ENCODE results near the gene CTDSPL.
"Not testable (repeated sequence)": the region's sequence is repeated elsewhere in the genome, so short reads cannot be mapped to it uniquely, and the experiment has no call there.

- TF ChIP-seq CTCF, POLR2AphosphoS5 (IDR thresholded peaks at IDR 0.05): not testable (repeated sequence)
Observed at GRCh38 chr3:38033586-38033985, 171.9 kb downstream of the CTDSPL start.
